Stimulated activated naive B cell treated with anti-CD40 and anti-IgM and Interleukin-4, amounts not matched to agents 10 μg/mL and 1 μg/mL and 100 μg/mL, for 72 hours (primary cell): Measurements from ENCODE around the gene AGBL1.

Experiments
- ATAC-seq, 2 donors: fragments of 150-1000 bp; cut with Tn5 transposase; replicated peaks; 2 replicates each; pipeline ENCODE4 v1.10.0; 2021; ENCODE audit warnings: moderate library complexity in 1 of 2
- DNase-seq: peaks from one replicate; pipeline ENCODE4 v3.0.0; 2021
- H3K27ac Mint-ChIP-seq: one replicate; pipeline ENCODE4 v1.8.0; 2022; ENCODE audit warnings: mild to moderate bottlenecking, mixed read lengths
- H3K27me3 Mint-ChIP-seq, 2 donors: one replicate each; pipeline ENCODE4 v1.8.0; 2022; ENCODE audit warnings: mixed read lengths in 2 of 2
- H3K36me3 Mint-ChIP-seq, 2 donors: one replicate each; pipeline ENCODE4 v1.8.0; 2022; ENCODE audit warnings: mixed read lengths in 2 of 2, mild to moderate bottlenecking in 1 of 2
- H3K4me1 Mint-ChIP-seq, 2 donors: one replicate each; pipeline ENCODE4 v1.8.0; 2022; ENCODE audit warnings: mixed read lengths in 2 of 2, mild to moderate bottlenecking in 1 of 2
- H3K4me3 Mint-ChIP-seq, 2 donors: one replicate each; pipeline ENCODE4 v1.8.0; 2022; ENCODE audit warnings: mild to moderate bottlenecking in 2 of 2, mixed read lengths in 2 of 2, moderate library complexity in 1 of 2
- H3K9me3 Mint-ChIP-seq, 2 donors: one replicate each; pipeline ENCODE4 v1.8.0; 2022; ENCODE audit warnings: mixed read lengths in 2 of 2, mild to moderate bottlenecking in 1 of 2

The AGBL1 gene

DNA sequence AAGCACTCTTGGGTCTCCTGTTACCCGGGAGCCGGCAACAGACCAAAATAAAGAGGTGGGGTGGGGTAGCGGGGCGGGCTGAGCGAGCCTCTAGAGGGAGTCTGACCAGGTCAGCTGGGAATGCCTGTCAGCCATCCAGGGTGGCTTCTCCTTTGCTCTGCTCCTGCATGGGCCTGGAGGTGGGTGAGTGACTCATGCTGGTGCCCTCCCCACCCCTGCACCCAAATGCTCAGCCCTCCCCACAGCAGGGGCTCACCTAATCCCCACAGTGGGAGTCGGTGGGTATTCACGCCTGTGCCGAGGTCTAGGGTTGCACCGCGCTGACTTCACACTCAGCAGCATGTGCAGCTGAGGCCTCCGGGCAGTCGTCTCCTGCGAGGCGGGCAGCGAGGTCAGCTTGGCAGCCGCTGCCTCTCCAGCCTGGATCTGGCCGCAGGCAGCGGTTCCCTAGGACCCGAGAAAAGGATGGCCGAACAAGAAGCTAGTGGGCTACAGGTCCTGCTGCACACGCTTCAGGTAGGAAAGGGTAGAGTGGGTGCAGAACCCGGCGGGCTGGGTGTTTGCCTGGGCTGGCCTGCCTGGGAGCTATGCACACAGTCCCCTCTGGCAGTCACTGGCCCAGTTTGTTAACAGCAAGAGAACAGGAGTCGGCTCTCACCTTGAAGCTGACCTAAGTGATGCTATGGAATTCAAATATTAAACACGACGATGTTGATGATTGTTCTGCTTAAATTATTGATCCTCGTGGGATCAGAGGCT is at the start of gene AGBL1:
TSS of gene AGBL1 (plus strand) at position 364 of the 759 bp plus-strand sequence.
- H3K9me3 Mint-ChIP-seq: no peaks in the 10 kb centered on the region
- no peak within 1 kb of the TSS for H3K27ac Mint-ChIP-seq
- H3K4me1 Mint-ChIP-seq: no peaks in the 10 kb centered on the region
- H3K4me3 Mint-ChIP-seq: no peak within 1 kb of the TSS
- DNase-seq: no peak
- peaks cover 12 to 20% of the 10 kb centered on the region in 2 donors for H3K27me3 Mint-ChIP-seq
- no peaks in the 10 kb centered on the region for H3K36me3 Mint-ChIP-seq
- no peak for ATAC-seq

DNA sequence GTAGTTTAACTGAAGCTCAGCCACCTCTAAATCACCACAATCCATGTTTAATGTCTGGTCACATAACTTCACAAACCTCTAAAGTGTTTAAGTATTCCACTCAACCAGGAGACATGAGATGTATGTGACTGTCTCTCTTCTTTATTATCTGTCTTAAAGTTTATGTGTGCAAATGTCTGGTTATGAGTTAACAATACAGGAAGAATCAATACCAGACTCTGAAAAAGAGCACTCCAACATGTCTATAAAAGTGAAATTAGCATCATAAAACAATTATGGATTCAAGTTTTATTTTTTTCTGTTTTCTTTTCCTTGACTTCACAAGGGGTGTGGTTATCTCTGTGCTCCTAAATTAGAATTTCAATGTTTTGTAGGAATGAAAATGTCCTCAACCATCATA is 44.8 kb upstream of the AGBL1 start:
- Mint-ChIP-seq H3K4me3 (no peak overlapping the region), H3K36me3 (no peaks in the 10 kb centered on the region), H3K9me3 (no peaks in the 10 kb centered on the region), H3K4me1 (no peaks in the 10 kb centered on the region), H3K27ac (no peak overlapping the region), H3K27me3 (peaks cover 0 to 9% of the 10 kb centered on the region in 2 donors)
- DNase-seq (no peak), ATAC-seq (no peak)

DNA sequence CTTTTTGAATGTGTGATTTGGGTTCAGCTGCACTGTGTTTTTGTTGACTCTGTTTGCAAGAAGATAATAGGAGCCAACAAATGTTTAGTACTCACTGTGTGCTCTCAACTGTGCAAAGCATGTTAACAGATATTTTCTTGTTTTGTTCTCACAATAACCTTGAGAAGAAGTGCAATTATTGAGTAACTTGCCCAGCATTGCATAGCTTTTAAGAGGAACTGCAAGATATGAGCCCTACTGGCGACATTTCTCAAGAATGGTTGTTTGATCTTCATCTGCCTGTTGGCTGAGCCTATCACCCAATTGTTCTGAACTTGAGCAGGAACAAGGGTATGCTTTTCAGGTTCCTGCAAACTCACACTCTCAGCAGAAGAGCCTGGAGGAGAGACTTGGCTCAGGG is 43.4 kb upstream of the AGBL1 start:
- Mint-ChIP-seq H3K4me3 (no peak overlapping the region), H3K36me3 (no peaks in the 10 kb centered on the region), H3K4me1 (no peaks in the 10 kb centered on the region), H3K9me3 (no peaks in the 10 kb centered on the region), H3K27ac (no peak overlapping the region), H3K27me3 (peaks cover 0 to 9% of the 10 kb centered on the region in 2 donors)
- no peak for DNase-seq
- ATAC-seq: no peak

DNA sequence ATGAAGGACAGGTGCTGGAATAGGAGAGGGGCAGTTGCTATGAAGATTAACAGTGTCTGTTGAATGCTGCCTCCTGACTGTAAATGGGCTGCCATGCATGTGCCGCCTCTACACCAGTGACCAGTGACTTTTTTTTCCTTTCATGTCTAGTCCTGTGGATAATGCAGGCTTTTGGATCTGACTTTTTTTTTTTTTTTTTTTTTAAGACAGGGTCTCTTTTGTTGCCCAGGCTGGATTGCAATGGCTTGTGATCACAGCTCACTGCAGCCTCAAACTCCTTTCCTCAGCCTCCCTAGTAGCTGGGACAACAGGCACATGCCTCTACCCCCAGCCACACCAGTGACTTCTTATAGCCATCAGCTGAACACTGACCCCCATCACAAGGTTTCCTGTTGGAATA is 41.2 kb upstream of the AGBL1 start:
- Mint-ChIP-seq H3K36me3 (no peaks in the 10 kb centered on the region), H3K4me1 (no peaks in the 10 kb centered on the region), H3K27me3 (peaks cover 0 to 6% of the 10 kb centered on the region in 2 donors), H3K27ac (no peak overlapping the region), H3K9me3 (no peaks in the 10 kb centered on the region), H3K4me3 (no peak overlapping the region)
- ATAC-seq (no peak), DNase-seq (no peak)

GRCh38 chr15:86040356-86041033 is 39.2 kb upstream of the AGBL1 start:
- Mint-ChIP-seq H3K9me3 (no peaks in the 10 kb centered on the region), H3K4me3 (no peak overlapping the region), H3K27ac (no peak overlapping the region)

GRCh38 chr15:86041399-86041798 is 38.3 kb upstream of the AGBL1 start:
- Mint-ChIP-seq H3K4me1 (peaks cover 0 to 15% of the 10 kb centered on the region in 2 donors), H3K27me3 (peaks cover 0 to 6% of the 10 kb centered on the region in 2 donors), H3K36me3 (no peaks in the 10 kb centered on the region), H3K27ac (no peak overlapping the region), H3K9me3 (no peaks in the 10 kb centered on the region), H3K4me3 (no peak overlapping the region)
- DNase-seq (no peak), ATAC-seq (no peak)

More at GRCh38 chr15:86040356-86041033, 39.2 kb upstream of the AGBL1 start:
- DNase-seq (no peak), ATAC-seq (no peak)
- Mint-ChIP-seq H3K4me1 (peaks cover 0 to 9% of the 10 kb centered on the region in 2 donors), H3K36me3 (no peaks in the 10 kb centered on the region), H3K27me3 (peaks cover 0 to 6% of the 10 kb centered on the region in 2 donors)

- Mint-ChIP-seq H3K27ac (no peak overlapping the region), H3K9me3 (no peaks in the 10 kb centered on the region), H3K4me3 (no peak overlapping the region), H3K27me3 (peaks cover 0 to 6% of the 10 kb centered on the region in 2 donors), H3K36me3 (no peaks in the 10 kb centered on the region), H3K4me1 (peaks cover 0 to 17% of the 10 kb centered on the region in 2 donors)
- DNase-seq: no peak
- ATAC-seq: no peak
Measured at GRCh38 chr15:86042226-86042625, 37.4 kb upstream of the AGBL1 start.

GRCh38 chr15:86044981-86045380 is 34.7 kb upstream of the AGBL1 start:
- Mint-ChIP-seq H3K4me1 (peaks cover 0 to 17% of the 10 kb centered on the region in 2 donors), H3K27ac (no peak overlapping the region), H3K36me3 (no peaks in the 10 kb centered on the region), H3K27me3 (peaks cover 0 to 6% of the 10 kb centered on the region in 2 donors), H3K9me3 (no peaks in the 10 kb centered on the region), H3K4me3 (no peak overlapping the region)
- ATAC-seq (no peak), DNase-seq (no peak)

DNA sequence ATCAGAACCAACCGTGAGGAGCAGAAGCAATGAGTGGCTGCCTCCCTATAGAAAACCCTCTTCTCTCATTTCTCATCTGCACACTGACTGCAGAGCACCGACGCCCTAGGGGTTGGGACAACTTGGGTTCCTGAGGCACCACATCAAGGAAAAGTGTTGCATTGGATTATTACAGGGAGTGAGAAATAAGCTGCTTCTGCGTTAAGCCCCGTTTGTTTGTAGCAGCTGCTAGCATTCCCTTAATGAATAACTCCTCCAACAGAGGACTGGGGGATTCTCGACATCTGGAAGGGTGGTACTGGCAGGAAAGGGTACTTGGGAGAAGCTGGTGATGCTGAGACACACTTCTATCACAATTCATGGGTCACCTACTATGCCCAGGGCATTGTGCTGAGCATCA is 25.3 kb upstream of the AGBL1 start:
- DNase-seq (no peak), ATAC-seq (no peak)
- no peaks in the 10 kb centered on the region for H3K36me3 Mint-ChIP-seq
- no peak overlapping the region for H3K27ac Mint-ChIP-seq
- no peaks in the 10 kb centered on the region for H3K4me1 Mint-ChIP-seq
- peaks cover 0 to 6% of the 10 kb centered on the region in 2 donors for H3K27me3 Mint-ChIP-seq
- no peak overlapping the region for H3K4me3 Mint-ChIP-seq
- H3K9me3 Mint-ChIP-seq: no peaks in the 10 kb centered on the region

DNA sequence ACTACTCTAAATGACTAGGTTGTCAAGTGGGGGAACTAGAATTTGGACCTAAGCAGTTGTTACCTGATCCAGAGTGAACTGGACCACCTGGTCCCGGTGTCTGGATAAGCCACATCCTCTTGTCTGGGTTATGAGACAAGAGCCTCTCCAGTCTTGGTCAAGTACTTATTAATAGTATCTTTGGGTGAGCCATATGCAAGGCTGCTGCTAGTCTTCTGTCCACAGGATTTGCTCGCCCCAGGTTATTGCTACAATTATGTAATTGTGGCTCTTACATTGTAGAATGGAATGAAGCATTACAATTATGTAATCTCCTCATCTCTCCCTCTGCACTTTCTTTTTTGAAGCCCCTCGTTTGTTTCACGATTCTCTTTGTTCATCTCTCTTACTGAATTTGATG is 24.0 kb upstream of the AGBL1 start:
- Mint-ChIP-seq H3K27me3 (peaks cover 0 to 6% of the 10 kb centered on the region in 2 donors), H3K4me1 (no peaks in the 10 kb centered on the region), H3K36me3 (no peaks in the 10 kb centered on the region), H3K9me3 (no peaks in the 10 kb centered on the region), H3K27ac (no peak overlapping the region), H3K4me3 (no peak overlapping the region)
- DNase-seq: no peak
- ATAC-seq: no peak

DNA sequence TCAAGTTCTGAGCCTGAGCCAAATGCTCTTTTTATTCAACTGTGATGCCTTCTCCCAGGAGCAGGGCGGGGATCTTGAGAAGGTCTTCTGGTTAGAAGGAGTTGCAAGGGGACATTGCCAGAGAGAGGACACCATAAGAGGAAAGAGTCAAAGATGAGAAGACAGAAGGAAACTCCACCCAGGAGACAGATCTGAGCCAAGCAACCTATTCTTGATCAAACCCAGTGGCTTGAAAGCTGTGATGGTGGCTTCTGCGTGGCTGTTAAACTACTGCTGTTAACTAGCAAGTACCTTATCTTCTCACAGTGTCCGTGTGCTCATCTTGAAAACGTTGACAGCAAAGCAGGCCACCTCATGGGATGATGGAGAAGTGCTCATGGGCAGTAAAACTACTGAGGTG is 19.8 kb upstream of the AGBL1 start:
- Mint-ChIP-seq H3K27ac (no peak overlapping the region), H3K9me3 (no peaks in the 10 kb centered on the region), H3K36me3 (no peaks in the 10 kb centered on the region), H3K27me3 (peaks cover 6 to 29% of the 10 kb centered on the region in 2 donors), H3K4me3 (no peak overlapping the region), H3K4me1 (no peaks in the 10 kb centered on the region)
- ATAC-seq: no peak
- no peak for DNase-seq

DNA sequence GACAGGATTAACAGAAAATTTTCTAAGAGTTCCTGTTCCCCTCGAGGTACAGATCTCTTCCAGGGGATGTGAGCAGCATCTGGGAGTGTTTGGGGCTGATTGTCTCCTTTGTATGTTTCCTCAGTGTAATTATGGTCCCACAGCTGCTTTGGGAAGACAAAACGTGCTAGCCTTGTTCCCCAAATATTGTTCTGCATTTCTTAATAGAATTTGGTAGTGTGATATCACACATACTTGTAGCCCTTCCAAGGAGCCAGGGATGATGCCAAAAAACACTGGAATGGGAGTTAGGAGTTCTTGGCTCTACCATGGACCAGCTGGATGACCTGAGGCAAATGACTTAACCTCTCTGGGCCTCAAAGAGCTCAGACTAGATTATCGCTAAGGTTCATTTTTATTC is 19.0 kb upstream of the AGBL1 start:
- no peaks in the 10 kb centered on the region for H3K4me1 Mint-ChIP-seq
- no peaks in the 10 kb centered on the region for H3K36me3 Mint-ChIP-seq
- H3K4me3 Mint-ChIP-seq: no peak overlapping the region
- H3K27me3 Mint-ChIP-seq: peaks cover 6 to 32% of the 10 kb centered on the region in 2 donors
- H3K9me3 Mint-ChIP-seq: no peaks in the 10 kb centered on the region
- H3K27ac Mint-ChIP-seq: no peak overlapping the region
- ATAC-seq (no peak), DNase-seq (no peak)

DNA sequence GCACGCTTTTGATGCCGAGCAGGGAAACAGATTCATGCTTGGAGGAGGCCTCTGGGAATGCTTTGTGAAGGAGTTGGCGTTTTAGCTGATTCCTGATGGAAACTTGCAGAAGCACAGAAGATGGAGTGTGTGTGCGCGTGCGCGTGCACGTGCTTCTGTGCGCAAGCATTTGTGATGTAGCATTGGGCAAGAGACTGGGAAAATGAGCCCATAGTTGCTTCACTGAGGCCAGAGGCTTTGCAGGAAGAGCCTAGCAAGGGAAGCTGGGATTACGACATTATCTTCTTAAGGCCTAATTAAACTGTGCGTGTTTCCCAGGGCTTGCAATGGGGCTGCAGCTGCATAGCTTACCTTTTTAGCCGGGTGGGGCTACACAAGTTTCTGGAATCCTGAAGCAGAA is 18.1 kb upstream of the AGBL1 start:
- Mint-ChIP-seq H3K4me3 (no peak overlapping the region), H3K4me1 (no peaks in the 10 kb centered on the region), H3K27me3 (peaks cover 6 to 34% of the 10 kb centered on the region in 2 donors), H3K9me3 (no peaks in the 10 kb centered on the region), H3K36me3 (no peaks in the 10 kb centered on the region), H3K27ac (no peak overlapping the region)
- DNase-seq: no peak
- no peak for ATAC-seq

DNA sequence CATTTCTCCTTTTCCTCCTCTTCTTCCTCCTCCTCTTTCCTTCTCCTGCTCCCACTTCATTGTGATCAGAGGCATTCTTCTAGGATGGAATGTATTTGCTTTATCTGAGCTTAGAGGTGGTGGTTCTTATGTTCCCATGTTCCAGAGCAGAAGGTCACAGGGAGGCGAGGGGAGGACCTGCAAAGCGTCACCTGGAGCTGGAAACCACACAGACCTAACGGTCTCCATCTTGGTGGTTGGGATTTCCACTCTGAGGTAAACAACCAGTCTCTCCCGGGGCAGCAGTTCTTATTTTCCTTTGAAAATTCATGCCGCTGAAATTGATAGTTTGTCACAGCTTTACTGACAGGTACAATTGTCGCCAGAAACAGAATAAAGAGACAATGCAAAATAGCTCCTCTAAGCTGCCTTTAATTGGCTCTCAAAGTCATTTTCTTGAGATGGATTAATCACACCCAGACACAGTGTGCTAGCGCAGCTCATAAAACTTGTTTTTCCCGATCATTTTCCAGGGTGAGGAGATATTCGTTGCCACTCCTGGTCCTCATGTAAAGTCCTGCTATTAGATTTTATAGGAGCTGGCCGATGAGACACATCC is 16.9 kb upstream of the AGBL1 start:
- H3K9me3 Mint-ChIP-seq: peaks cover 5 to 9% of the 10 kb centered on the region in 2 donors
- no peak overlapping the region for H3K4me3 Mint-ChIP-seq
- peaks cover 14 to 41% of the 10 kb centered on the region in 2 donors for H3K27me3 Mint-ChIP-seq

More for the DNA sequence above, 16.9 kb upstream of the AGBL1 start:
- Mint-ChIP-seq H3K27ac (no peak overlapping the region), H3K36me3 (peaks cover 0 to 3% of the 10 kb centered on the region in 2 donors), H3K4me1 (no peaks in the 10 kb centered on the region)
- ATAC-seq: no peak
- DNase-seq: no peak
